ENCODE measurements around the gene ATP9B.

The ATP9B gene

GRCh38 chr18:79300413-79300812 lies 231.2 kb downstream of the ATP9B start:
- TF ChIP-seq FOXP2 (optimal IDR thresholded peaks at IDR 0.05; ENCODE audit: borderline replicate concordance, extremely low read depth, extremely low read length, insufficient read depth) (no peak), POLR2AphosphoS5 (IDR thresholded peaks at IDR 0.05; ENCODE audit: low read depth, low read length) (no peak), SIN3A (IDR thresholded peaks at IDR 0.05; ENCODE audit: borderline replicate concordance, insufficient read depth, low read length) (no peak), REST (IDR thresholded peaks at IDR 0.05; ENCODE audit: insufficient read depth in 1 of 2, low read depth in 2 of 2, low read length in 2 of 2) (no peak), TAF1 (IDR thresholded peaks at IDR 0.05; ENCODE audit: borderline replicate concordance, insufficient read depth, low read length) (no peak)

- TF ChIP-seq REST (IDR thresholded peaks at IDR 0.05; ENCODE audit: insufficient read depth in 1 of 2, low read depth in 2 of 2, low read length in 2 of 2) (no peak), POLR2AphosphoS5 (IDR thresholded peaks at IDR 0.05; ENCODE audit: low read depth, low read length) (no peak)
Measured at GRCh38 chr18:79302120-79302519, 232.9 kb downstream of the ATP9B start.

GRCh38 chr18:79305911-79306310 lies 236.7 kb downstream of the ATP9B start:
- no peak for TF ChIP-seq SIN3A (IDR thresholded peaks at IDR 0.05; ENCODE audit: borderline replicate concordance, insufficient read depth, low read length)
- no peak for TF ChIP-seq FOXP2 (optimal IDR thresholded peaks at IDR 0.05; ENCODE audit: borderline replicate concordance, extremely low read depth, extremely low read length, insufficient read depth)
- TF ChIP-seq REST (IDR thresholded peaks at IDR 0.05; ENCODE audit: insufficient read depth in 1 of 2, low read depth in 2 of 2, low read length in 2 of 2): no peak

GRCh38 chr18:79309614-79310358 lies 240.6 kb downstream of the ATP9B start:
- TF ChIP-seq POLR2AphosphoS5 (IDR thresholded peaks at IDR 0.05; ENCODE audit: low read depth, low read length) (no peak), FOXP2 (optimal IDR thresholded peaks at IDR 0.05; ENCODE audit: borderline replicate concordance, extremely low read depth, extremely low read length, insufficient read depth) (no peak), REST (IDR thresholded peaks at IDR 0.05; ENCODE audit: insufficient read depth in 1 of 2, low read depth in 2 of 2, low read length in 2 of 2) (no peak), TAF1 (IDR thresholded peaks at IDR 0.05; ENCODE audit: borderline replicate concordance, insufficient read depth, low read length) (no peak), SIN3A (IDR thresholded peaks at IDR 0.05; ENCODE audit: borderline replicate concordance, insufficient read depth, low read length) (no peak)

- TF ChIP-seq POLR2AphosphoS5 (IDR thresholded peaks at IDR 0.05; ENCODE audit: low read depth, low read length) (no peak), TAF1 (IDR thresholded peaks at IDR 0.05; ENCODE audit: borderline replicate concordance, insufficient read depth, low read length) (no peak), SIN3A (IDR thresholded peaks at IDR 0.05; ENCODE audit: borderline replicate concordance, insufficient read depth, low read length) (no peak), REST (IDR thresholded peaks at IDR 0.05; ENCODE audit: insufficient read depth in 1 of 2, low read depth in 2 of 2, low read length in 2 of 2) (no peak), FOXP2 (optimal IDR thresholded peaks at IDR 0.05; ENCODE audit: borderline replicate concordance, extremely low read depth, extremely low read length, insufficient read depth) (no peak)
Measured at GRCh38 chr18:79314838-79315388, 245.7 kb downstream of the ATP9B start.
